GM19372 (cell line): ENCODE data around the gene ABCC6.
"Not testable (repeated sequence)": the region's sequence is repeated elsewhere in the genome, so short reads cannot be mapped to it uniquely, and the experiment has no call there.

ENCODE experiments used
- ATAC-seq: cut with Tn5 transposase; IDR thresholded peaks from one replicate; pipeline ENCODE4 v1.9.1; 2021; ENCODE audit warnings: mild to moderate bottlenecking, low read depth, moderate library complexity; ENCODE audit not compliant: unreplicated experiment

The ABCC6 gene

DNA sequence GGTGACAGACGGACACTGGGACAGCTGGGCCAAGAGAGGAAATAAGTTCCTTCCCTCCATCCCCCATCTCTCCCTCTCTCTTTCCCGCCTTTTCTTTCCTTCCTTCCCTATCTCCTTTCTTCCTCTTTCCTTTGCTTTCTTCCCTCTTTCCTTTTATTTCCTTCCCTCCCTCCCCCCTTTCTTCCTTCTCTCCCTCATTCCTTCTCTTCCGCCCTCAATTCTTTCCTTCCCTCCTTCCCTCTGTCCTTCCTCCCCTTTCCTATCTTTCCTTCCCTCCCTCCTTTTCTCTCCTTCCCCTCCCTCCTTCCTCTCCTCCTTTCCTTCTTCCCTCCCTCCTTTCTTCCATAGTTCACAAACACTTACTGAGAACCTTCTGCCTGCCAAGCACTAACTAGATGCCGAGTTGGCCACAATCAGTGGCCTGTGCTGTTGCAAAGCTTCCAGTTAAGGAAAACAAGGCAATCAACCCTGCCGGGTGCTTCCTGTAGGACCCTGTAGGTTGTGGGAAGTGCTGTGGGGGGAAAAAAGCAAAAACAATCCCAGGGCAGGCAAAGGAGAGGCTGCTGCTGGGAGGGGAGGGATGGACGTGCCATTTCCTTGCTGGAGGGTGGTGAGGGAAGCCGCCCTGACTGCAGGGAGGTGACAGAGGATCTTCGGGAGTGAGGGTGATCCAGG, 31.7 kb downstream of the ABCC6 start:
- ATAC-seq, result no peak

DNA sequence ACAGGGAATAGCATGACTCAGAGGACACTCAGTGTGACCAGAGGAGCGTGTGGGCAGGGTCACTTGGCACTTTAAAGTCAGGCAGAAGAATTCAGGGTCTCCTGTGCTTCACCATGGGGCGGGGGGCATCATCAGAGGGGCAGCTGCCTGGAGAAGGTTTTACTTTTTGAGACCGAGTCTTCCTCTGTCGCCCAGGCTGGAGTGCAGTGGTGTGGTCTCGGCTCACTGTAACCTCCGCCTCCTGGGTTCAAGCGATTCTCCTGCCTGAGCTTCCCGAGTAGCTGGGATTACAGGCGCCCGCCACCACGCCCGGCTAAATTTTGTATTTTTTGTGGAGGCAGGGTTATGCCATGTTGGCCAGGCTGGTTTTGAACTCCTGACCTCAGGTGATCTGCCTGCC, 32.3 kb downstream of the ABCC6 start:
- ATAC-seq, result not testable (repeated sequence)

DNA sequence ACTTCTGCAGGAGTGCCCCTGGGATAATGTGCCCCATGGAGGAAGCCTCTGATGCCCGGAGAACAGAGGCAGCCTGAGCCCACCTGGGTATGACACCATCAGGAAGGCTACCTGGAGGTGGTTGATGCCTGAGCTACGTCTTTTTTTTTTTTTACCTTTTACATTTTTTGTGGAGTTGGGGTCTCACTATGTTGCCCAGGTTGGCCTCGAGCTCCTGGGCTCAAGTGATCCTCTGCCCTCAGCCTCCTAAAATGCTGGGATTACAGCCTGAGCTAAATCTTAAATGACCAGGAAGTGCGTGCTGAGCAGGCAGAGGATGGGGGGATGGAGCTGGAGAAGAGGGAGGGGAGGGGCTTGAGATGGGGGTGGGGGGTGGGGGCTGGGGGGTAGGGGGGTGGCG, 32.7 kb downstream of the ABCC6 start:
- no peak for ATAC-seq

- no peak for ATAC-seq
Observed at GRCh38 chr16:16189842-16190241, 33.5 kb downstream of the ABCC6 start.

GRCh38 chr16:16188827-16189226, 34.5 kb downstream of the ABCC6 start:
- no peak for ATAC-seq

DNA sequence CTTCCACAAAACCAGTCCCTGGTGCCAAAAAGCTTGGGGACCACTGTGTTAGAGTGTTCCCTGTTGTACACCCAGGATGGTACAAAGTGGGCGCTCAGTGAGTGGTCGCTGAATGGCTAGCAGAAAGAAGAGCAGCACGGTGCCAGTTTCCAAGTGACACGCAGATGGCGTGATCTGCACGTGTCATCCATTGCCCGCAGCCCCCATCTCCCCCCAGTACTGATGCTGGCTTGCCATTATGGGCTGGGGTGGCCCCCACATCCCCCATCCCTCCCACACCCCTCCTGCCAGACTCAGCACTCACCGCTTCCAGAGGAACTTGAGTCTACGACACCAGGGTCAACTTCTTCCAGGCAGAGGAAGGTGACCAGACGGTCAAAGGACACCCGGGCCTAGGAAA, 36.5 kb downstream of the ABCC6 start:
- no peak for ATAC-seq

GRCh38 chr16:16185095-16185494, 38.2 kb downstream of the ABCC6 start:
- ATAC-seq, result no peak

DNA sequence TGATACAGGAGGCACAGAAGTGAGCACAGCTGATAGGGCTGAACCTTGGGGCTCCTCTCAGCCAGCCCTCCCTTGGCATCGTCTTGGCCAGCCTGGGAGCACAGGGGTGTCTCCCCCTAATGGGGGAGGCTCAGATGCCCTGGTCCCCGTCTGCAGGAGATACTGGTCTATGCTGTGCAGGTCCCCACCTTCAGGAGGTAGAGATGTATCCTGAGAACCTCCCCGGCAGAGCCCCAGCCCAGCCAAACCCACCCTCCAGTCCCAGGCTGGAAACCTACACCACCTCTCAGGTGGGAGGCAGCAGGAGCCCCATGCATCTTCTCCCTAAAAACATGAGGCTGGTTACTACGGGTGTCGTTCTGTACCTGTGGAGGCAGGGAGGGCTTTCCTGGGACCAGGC, 38.7 kb downstream of the ABCC6 start:
- no peak for ATAC-seq

DNA sequence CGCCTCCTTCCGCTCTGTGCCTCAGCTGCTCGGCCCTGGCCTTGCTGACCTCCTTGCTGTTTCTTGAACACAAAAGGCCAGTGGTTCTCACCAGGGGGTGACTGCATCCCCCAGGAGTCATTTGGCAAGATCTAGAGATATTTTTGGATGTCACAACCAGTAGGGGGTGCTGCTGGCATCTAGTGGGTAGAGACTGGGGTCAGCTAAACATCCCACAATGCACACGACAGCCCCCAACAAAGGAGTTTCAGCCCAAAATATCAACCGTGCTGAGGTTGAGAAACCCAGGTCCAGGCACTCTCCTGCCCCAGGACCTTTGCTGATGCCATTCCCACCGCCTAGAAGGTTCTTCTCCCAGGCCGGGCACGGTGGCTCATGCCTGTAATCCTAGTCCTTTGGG, 39.7 kb downstream of the ABCC6 start:
- ATAC-seq, result no peak

DNA sequence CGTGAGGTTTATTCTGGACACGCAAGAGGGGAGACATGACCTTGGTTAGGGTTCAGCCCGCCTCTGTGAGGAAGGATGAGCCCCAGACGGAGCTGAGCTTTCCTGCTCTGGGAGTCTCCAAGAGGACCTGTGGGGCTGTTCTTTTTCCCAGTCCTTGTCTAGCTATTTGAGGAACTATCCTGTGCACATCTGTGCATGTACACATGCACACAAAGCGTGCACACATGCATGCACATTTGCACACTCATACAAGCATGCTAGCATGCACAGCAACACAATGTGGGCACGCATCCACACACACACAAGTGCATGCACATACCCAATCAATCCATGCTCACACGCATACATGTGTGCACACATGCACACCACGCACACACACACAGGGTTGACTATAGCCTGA, 40.4 kb downstream of the ABCC6 start:
- ATAC-seq, result no peak

DNA sequence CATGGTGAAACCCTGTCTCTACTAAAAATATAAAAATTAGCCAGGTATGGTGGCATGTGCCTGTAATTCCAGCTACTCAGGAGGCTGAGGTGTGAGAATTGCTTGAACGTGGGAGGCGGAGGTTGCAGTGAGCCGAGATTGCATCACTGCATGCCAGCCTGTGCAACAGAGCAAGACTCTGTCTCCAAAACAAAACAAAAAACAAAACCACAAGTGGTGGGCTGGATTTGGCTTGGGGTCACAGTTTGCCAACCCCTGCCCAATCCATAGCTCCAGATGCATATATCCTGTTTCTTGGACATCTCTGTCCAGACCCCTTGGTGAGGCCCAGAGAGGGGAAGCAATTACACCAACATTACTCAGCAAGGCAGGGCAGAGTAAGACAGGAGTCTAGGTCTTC, 41.5 kb downstream of the ABCC6 start:
- not testable (repeated sequence) for ATAC-seq

DNA sequence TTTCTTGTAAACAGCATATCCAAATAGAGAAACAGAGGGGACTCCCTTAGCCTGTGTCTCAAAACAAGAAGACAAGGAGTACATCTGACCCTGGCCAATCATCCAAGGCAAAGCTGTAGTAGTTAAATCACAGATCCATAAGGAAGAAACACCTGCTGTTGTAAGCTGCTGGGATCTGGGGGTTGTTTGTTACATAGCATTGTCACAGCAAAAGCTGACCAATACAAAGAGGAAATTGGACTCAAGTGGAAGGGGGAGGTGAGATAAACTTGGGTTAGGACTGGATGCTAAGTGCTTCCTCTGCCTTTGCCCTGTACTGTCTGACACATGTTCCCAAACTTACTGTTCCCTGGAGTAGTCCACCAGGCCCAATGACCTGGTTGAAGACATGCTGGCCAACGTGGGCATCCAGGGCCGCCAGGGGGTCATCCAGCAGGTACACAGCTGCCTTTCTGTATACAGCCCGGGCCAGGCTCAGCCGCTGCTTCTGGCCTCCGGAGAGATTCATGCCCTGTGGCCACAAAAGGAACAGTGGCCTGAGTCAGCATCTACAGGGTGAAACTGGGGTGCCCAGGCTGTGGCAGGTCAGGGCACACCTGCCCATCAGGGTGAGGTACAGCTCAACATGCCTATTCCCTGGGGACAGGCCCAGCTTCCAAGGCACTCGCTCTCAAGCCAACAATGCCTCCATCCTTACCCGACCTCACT, 44.7 kb downstream of the ABCC6 start:
- no peak for ATAC-seq

GRCh38 chr16:16176328-16176727, 47.0 kb downstream of the ABCC6 start:
- ATAC-seq, result no peak

- no peak for ATAC-seq
Observed at GRCh38 chr16:16175296-16175695, 48.0 kb downstream of the ABCC6 start.

DNA sequence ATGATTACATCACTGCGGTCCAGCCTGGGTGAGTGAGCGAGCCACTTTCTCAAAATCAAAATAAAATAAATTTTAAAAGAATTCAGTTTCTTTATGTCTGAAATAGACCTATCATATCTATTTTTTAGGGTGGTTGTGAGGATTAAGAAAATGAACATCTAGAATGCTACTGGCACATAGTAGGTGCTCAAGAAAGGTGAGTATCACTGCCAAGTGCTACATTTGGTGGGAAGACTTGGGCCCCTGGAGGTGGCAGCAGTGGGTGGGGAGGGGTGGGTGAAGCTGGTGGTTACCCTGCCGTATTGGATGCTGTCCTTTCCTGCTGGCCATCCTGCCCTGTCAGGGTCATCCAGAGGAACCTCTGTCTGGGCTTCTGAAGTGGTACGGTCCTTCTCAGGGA, 50.3 kb downstream of the ABCC6 start:
- ATAC-seq, result no peak

GRCh38 chr16:16171332-16171919, 51.9 kb downstream of the ABCC6 start:
- no peak for ATAC-seq

GRCh38 chr16:16169615-16170014, 53.7 kb downstream of the ABCC6 start:
- no peak for ATAC-seq

DNA sequence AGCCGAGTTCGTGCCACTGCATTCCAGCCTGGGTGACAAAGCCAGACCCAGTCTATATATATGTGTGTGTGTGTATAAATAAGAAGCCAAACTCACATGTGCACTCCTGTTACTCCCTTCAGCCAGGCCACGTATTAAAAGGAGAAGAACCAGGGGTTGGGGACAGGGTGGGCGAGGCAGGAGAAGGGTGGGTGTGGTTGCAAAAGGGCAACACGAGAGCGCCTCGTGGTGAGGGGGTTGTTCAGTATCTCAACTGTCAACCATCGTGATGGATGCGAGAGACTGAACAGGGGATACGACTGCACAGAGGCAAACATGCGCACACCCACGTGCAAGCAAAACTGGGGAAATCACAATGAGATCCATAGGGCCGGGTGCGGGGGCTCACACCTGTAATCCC, 54.9 kb downstream of the ABCC6 start:
- ATAC-seq, result no peak

GRCh38 chr16:16167927-16168326, 55.4 kb downstream of the ABCC6 start:
- no peak for ATAC-seq

DNA sequence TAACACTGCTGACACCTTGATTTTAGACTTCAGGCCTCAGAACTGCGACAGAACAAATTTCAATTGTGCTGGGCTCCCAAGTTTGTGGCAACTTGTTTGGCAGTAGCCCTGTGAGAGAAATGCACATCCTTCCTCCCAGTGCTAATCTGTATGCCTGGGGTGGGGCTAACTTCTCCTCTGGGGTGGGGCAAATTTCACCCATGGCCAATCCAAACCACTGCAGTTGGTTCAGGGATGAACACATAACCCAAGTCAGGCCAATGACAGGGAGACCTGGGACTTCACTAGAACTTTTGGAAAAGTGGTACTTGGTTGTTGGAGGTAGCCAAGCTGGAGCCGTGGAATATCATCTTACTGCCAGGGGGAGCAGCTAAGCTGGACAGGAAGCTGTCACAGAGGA, 56.3 kb downstream of the ABCC6 start:
- ATAC-seq, result no peak

- no peak for ATAC-seq
Observed at GRCh38 chr16:16166085-16166484, 57.2 kb downstream of the ABCC6 start.

GRCh38 chr16:16164243-16164642, 59.1 kb downstream of the ABCC6 start:
- ATAC-seq, result no peak
